GM19238 (cell line): ENCODE data around the gene PPP2R3A.
"Not testable (repeated sequence)": the region's sequence is repeated elsewhere in the genome, so short reads cannot be mapped to it uniquely, and the experiment has no call there.

ENCODE experiments used
- DNase-seq: peaks from one replicate; pipeline ENCODE4 v3.0.0; 2011; ENCODE audit warnings: low spot score; ENCODE audit not compliant: insufficient read length

The PPP2R3A gene

DNA sequence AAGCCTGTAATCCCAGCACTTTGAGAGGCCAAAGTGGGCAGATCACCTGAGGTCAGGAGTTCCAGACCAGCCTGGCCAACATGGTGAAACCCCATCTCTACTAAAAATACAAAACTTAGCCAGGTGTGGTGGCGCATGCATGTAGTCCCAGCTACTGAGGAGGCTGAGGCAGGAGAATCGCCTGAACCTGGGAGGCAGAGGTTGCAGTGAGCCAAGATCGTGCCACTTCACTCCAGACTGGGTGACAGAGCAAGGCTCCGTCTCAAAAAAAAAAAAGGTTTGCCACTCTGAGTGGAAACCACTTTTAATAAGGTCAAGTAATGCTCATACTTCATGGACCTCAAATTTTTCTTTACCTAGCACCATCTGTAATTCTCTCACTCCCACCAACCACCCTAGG lies 178.9 kb downstream of the PPP2R3A start:
- DNase-seq = not testable (repeated sequence)

- DNase-seq = no peak
Observed at GRCh38 chr3:136146981-136147729, 181.6 kb downstream of the PPP2R3A start.

DNA sequence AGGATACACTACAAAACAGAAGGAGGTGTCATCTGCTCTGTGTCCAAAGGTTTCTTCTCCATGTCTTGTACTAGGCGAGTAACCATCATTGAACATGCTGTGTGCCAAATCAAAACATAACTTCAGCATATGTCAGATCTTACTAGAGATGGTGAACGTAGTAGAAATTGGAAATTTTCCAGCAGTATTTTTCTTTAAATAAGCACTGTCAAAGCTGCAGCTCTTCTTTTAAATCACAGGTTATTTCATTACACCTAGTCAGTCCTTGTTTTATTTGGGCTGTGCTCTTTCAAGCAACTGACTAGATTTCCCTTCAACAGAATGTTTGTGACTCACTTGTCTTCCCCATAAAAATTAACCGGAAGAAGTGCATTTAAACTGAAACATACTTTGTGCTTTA lies 184.1 kb downstream of the PPP2R3A start:
- no peak for DNase-seq

DNA sequence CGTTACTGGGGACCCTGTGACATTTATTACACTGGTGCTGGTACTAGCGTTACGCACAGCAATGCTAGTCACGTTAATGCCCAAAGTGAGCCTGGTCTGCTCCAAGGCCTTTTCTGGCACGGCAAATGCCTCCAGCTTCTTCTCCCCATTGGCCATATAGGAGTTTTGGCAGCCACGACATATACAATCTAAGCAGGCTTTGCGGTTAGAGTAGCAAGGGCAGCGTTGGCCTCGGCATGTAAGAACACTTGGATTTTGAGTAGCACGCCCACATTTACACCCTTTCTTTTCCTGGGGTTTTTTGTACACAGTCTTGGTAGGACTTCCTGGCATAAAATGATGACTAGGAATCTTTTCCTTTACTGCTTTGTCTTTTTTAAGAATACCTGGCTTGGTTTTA lies 185.7 kb downstream of the PPP2R3A start:
- no peak for DNase-seq

DNA sequence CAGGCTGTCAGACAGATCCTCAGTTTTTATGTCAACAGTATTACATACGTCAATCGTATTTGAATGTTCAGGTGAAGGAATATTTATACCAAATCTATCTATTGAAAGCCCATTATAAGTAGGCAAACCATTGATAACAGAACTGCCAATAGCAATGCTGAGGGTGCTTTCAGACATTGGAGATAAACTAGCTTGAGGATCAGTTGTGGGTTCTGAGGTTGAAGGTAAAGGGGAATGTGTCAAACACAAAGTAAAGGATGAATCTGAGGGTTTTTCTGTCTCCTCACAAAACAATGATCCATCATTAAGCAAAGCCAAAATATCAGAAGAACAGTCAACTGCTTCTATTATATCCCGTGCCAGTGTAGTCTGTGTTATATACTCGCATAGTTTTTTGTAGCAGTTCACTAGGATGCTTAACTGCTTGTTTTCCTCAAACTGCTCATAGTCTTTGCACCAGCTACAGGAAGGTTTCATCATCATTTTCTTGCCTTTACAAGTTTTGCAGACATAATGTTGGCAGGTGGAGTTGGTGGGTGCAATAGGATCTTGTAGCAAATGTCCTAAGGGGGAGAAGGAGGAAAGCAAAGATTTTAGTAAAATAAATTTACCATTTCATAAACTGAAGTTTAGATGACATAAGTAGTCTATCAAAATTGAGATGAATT lies 186.8 kb downstream of the PPP2R3A start:
- DNase-seq = no peak

DNA sequence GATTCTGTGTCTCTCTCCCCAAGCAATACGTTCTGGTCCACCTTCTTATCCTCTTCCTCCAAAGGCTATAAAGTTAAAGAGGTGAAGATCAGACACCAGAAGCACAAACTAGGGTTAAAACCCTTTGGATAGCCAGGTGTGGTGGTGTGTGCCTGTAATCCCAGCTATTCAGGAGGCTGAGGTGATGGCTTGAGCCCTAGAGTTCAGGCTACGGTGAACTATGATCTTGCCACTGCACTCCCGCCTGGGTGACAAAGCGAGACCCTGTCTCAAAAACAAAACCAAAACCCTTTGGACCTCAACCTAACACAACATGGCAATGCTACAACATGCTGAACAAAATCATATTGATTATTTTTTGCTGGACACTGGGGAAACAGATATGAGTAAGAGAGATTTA lies 187.4 kb downstream of the PPP2R3A start:
- DNase-seq = no peak

DNA sequence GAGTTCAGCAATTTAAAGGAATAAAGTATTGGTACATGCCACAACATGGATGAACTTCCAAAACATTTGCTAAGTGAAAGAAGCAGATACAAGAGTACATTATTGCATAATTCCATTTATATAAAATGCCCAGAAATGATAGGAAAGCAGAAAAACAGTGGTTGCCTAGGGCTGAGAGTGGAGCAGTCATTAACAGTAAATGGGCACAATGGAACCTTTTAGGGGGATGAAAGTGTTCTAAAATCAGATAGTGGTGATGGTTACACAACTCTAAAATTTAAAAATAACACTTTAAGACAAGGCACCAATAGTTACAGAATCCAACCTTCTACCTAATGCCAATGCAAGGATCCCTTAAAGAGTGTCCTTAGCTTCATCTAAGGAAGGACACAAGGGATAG lies 196.0 kb downstream of the PPP2R3A start:
- DNase-seq = no peak

GRCh38 chr3:136162322-136162721 lies 196.8 kb downstream of the PPP2R3A start:
- no peak for DNase-seq

- DNase-seq = not testable (repeated sequence)
Observed at GRCh38 chr3:136163607-136164006, 198.1 kb downstream of the PPP2R3A start.

- DNase-seq = no peak
Observed at GRCh38 chr3:136166507-136166906, 201.0 kb downstream of the PPP2R3A start.

- DNase-seq = not testable (repeated sequence)
Observed at GRCh38 chr3:136168236-136168635, 202.7 kb downstream of the PPP2R3A start.

DNA sequence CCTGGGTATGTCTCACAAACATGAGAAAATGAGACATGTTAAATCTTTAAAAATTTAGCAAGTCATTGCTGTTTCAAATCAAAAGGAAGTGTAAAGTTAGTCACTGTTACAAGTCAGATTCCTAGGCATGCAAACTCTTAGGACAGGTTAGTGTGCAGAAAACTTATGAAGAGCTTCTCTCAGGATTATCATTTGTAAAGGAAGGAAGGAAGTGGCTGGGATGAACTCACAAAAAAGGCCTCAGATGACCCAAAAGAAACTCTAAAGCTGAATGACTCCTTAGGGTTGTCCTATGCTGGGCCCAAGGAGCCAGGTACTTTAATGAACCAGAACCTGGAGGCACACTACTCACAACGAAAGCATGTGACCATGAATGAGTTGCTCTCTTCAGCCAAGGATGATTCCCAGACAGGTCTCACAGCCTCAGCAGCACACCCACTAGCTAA lies 205.6 kb downstream of the PPP2R3A start:
- no peak for DNase-seq

- no peak for DNase-seq
Observed at GRCh38 chr3:136173939-136174490, 208.5 kb downstream of the PPP2R3A start.

DNA sequence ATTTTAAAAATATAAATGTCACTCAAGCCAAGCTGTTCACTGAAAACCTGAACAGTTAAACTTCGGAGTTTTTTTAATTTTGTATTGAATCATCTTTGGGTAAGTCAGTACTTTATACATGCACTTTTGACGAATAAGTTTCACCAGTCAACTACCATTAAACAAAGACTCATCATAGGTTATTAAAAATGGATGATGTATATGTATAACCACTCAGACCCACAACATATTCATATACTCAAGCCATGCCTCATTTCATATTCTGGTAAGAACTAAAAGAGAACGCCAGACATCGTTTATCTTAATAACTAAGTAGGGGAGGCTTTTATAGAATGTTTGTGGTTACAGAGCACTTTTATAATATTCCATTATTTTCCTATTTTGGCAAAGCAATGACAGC lies 212.3 kb downstream of the PPP2R3A start:
- DNase-seq = no peak

DNA sequence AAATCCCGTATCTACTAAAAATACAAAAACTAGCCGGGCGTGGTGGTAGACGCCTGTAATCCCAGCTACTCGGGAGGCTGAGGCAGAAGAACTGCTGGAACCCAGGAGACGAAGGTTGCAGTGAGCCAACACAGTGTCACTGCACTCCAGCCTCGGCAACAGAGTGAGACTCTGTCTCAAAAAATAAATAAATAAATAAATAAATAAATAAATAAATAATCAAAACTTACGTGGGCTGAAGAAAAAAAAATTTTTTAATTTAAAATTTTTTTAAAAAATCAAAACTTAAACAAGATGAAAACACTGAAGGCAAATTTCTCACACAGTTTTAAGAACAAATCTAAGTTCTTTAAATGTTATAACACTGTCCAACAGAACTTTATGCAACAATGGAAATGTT lies 216.2 kb downstream of the PPP2R3A start:
- no peak for DNase-seq

DNA sequence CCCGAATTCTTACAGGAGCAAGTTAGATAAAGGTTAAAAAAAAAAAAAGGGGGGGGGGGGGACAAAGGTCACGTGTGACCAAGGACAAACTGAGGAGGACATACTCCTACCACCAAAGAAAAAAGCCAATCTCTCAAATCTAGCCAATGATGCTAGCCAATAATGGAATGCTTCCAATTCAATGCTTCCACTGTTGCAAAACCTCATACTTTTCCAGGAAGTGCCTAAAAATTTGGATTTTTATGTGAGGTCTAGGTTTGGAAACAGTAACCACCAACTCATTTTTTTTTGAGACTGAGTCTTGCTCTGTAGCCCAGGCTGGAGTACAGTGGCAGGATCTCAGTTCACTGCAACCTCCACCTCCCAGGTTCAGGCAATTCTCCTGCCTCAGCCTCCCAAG lies 219.2 kb downstream of the PPP2R3A start:
- no peak for DNase-seq

DNA sequence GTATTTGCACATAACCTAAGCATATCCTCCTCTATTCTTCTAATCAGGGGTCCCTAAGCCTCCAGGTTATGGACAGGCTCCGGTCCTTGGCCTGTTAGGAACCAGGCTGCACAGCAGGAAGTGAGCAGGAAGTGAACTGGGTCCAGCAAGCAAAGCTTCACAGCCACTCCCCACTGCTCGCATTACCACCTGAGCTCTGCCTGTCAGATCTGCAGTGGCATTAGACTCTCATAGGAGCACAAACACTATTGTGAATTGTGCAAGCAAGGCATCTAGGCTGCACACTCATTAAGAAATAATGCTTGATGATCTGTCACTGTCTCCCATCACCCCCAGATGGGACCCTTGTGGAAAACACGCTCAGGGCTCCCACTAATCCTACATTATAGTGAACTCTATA lies 220.8 kb downstream of the PPP2R3A start:
- no peak for DNase-seq

DNA sequence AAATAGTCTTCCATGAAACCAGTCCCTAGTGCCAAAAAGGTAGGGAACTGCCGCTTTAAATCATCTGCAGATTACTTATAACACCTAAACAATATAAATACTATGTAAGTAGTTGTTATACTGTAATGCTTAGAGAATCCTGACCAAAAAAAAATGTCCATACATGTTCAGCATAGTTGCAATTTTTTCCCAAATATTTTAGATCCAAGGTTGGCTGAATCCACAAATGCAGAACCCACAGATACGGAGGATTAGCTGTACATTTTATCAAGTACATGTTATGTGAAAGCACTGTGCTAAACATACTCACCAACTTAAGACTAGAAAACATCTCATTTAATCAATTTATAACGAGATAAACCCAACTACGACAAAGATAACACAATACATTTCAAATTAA lies 221.3 kb downstream of the PPP2R3A start:
- DNase-seq = no peak

GRCh38 chr3:136187868-136188267 lies 222.3 kb downstream of the PPP2R3A start:
- DNase-seq = no peak

GRCh38 chr3:136189043-136189442 lies 223.5 kb downstream of the PPP2R3A start:
- DNase-seq = no peak

- DNase-seq = no peak
Observed at GRCh38 chr3:136189859-136190617, 224.5 kb downstream of the PPP2R3A start.

DNA sequence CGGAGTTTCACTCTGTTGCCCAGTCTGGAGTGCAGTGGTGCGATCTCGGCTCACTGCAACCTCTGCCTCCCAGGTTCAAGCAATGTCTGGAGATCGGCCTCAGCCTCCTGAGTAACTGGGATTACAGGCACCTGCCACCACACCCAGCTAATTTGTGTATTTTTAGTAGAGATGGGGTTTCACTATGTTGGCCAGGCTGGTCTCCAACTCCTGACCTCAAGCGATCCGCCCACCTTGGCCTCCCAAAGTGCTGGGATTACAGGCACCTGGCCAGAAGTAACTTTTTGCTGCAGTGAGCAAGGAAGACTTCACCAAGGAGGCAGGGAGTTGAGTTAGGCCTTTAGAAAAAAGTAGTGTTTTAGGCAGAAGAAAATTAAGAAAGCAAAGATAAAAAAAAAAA lies 226.7 kb downstream of the PPP2R3A start:
- DNase-seq = not testable (repeated sequence)
